GM12875 (cell line): ENCODE data around the gene SLU7.

ENCODE experiments used
- H3K4me3 ChIP-seq: one replicate; pipeline ENCODE4 v1.5.1; 2011; ENCODE audit warnings: low read depth, low read length, control low read depth
- TF ChIP-seq, protein P1 (sequence below): IDR thresholded peaks from 2 replicates; pipeline ENCODE4 v1.5.1; 2011; ENCODE audit warnings: low read depth, mild to moderate bottlenecking, control low read depth, inconsistent platforms, low read length, moderate library complexity, borderline replicate concordance; ENCODE audit not compliant: insufficient read depth

The SLU7 gene

DNA sequence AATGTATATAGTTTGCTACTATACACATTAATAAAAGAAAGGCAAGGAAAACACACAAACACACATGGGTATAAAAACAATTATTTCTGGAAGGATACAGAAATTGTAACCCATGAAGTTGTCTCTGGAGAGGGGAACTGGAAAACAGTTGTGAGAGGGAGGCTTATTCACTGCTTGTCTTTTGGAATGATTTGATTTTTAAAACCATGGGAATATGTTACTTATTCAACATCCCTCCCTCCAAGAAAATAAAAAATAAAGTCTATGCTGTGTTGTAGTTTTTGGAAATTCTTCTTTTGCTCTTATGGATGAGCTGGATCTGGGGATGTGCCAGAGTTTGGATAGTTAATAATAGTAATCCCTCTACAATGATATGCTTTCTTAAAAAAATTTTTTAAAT lies 42.5 kb downstream of the SLU7 start:
- TF ChIP-seq, protein P1, sequence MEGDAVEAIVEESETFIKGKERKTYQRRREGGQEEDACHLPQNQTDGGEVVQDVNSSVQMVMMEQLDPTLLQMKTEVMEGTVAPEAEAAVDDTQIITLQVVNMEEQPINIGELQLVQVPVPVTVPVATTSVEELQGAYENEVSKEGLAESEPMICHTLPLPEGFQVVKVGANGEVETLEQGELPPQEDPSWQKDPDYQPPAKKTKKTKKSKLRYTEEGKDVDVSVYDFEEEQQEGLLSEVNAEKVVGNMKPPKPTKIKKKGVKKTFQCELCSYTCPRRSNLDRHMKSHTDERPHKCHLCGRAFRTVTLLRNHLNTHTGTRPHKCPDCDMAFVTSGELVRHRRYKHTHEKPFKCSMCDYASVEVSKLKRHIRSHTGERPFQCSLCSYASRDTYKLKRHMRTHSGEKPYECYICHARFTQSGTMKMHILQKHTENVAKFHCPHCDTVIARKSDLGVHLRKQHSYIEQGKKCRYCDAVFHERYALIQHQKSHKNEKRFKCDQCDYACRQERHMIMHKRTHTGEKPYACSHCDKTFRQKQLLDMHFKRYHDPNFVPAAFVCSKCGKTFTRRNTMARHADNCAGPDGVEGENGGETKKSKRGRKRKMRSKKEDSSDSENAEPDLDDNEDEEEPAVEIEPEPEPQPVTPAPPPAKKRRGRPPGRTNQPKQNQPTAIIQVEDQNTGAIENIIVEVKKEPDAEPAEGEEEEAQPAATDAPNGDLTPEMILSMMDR = no peak

DNA sequence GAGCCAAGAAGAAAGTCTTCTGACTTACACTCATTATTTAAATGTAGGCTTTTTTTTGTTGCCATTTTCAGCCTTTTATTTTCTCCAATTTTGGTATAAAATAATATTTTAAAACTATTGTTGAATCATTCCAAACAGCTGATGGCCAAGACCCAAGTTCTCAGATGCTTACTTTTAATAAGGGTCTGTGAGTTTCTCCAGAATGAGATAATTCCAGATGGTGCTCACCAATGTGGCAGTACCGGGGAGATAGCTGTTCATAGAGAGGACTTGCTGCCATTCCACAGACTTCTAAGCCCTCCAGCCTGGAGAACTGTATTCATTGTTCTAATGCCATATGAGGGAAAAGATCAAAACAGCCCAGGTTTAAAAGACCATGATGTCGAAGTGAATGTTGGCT lies 43.2 kb downstream of the SLU7 start:
- H3K4me3 ChIP-seq = no peak overlapping the region
- TF ChIP-seq, protein P1 = no peak

More for the DNA sequence above, 42.5 kb downstream of the SLU7 start:
- H3K4me3 ChIP-seq = no peak overlapping the region

DNA sequence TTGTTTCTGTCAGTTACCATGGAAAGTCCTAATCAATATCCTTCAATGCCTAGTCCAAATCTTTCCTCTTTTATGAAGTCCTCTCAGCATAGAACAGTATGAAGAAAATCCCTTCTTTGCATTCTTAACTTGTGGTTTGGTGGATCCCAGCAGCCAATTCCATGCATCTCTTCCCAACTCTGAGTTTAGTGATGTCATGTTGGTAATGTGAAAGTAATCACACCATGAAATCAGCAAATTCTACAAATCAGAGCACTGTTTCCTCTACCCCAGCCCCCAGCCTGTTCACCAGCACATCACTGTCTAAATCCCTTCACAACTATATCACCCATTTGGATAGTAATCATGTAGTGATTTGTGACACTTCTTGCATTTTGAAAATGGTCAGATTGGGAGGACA lies 43.7 kb downstream of the SLU7 start:
- no peak overlapping the region for H3K4me3 ChIP-seq
- TF ChIP-seq, protein P1 = no peak

DNA sequence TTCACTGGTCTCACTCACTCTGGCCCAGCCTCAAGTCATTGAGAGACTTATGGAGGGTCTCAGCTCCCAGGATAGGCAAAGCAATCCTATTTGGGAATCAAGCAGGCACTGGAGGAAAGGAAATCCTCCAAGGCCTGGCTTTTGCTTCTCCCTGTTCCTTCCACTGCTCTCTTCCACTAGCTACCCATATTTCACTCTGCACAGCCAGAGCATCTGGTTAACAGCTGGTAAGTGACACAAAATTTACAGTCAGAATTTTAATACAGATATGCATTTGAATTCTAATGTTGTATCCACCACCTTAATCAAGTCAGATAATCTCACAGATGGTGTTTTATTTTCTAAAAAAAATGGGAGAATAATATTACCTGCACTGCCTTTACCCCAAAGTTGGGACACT lies 47.6 kb downstream of the SLU7 start:
- H3K4me3 ChIP-seq = no peak overlapping the region

DNA sequence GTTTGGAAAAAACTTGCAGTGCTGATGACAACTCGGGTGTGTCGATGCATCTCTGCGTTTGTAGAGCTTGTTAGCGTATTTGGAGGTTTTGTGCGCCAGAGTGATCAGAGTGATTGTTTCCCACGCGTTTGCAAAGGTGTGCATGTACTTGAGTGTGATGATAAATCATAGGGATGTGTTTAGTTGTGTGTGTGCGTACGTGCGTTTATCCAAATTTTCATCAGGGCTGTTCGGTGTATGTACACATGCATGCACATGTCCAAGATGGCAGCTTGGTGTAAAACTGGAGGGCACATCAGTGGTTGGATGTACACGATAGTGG lies 48.2 kb downstream of the SLU7 start:
- no peak overlapping the region for H3K4me3 ChIP-seq
- TF ChIP-seq, protein P1 = no peak

More for the DNA sequence above, 47.6 kb downstream of the SLU7 start:
- TF ChIP-seq, protein P1 = no peak

DNA sequence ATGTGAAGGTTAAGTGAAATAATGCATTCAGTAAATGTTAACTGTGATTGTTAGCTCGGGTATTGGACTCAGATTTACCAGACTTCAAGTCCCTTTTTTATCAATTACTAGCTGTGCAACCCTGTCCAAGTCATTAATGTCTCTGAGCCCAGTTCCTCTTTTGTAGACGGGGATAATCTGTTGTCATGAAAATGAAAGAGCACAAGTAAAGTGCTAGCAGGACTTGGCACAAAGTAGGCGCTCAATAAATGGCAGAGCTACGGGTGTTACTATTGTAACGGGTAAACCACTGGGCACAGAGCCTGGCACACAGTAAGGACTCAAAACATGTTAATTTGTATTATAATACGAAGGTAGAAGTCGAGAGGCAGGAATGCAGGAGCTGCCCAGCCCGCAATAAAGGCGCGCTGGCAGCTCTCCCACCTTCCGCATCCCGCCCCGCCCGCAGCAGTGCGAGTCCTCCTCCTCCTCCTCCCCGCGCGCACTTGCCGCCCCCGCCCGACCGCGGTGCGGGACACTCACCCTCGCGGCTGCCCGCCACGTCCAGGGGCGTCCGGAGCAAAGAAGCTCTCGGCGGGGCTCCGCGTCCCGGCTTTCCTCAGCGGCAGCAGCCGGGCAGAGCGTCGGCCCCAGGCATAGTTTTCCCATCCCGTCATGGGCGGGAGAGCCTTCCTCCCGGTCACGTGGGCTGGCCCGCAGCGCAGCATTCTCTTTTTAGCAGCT lies 48.7 kb downstream of the SLU7 start, which contains the start of gene C1QTNF2:
Gene C1QTNF2, minus strand, starts transcription at position 637 of the 723 bp plus-strand sequence. CDS start 15,615 bp downstream, outside the sequence.
- TF ChIP-seq, protein P1 = no peak
- no peak within 1 kb of the TSS for H3K4me3 ChIP-seq

DNA sequence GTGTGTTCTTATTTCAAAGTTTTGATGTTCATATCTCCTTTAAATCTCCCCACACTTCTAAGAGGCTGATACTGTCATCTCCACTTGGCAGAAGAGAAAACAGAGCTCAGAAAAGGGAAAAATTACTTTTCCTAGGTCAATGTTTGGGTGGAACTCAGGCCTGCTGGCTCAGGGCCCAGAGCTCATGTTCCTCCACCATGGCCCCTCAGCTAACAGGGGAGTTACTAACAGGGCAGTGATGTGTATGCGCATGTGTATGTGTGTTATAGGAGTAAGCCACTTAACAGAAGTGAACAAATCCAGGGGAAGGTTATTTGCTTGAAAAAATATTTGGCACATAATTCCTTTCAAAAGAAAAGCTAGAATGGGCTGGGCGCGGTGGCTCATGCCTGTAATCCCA lies 51.0 kb downstream of the SLU7 start:
- TF ChIP-seq, protein P1 = no peak
- no peak overlapping the region for H3K4me3 ChIP-seq
